Lung (tissue), 12 donors: ENCODE measurements around the gene CDC42BPG. TPM values are rescaled to one million over a fixed set of nuclear protein-coding genes. Genes with fewer than 3 reads are reported as not detected.
A peak's percentile ranks its signal among the peaks of the same experiment; 100 is the strongest.

Experiments
- ATAC-seq: fragments of 200-7000 bp; cut with Tn5 transposase; one replicate; pipeline ENCODE4 v1.9.1; 2020; ENCODE audit warnings: moderate number of reproducible peaks; ENCODE audit not compliant: insufficient read depth, low FRiP score
- DNase-seq, 3 donors: peaks; one replicate each; pipeline ENCODE4 v3.0.0-alpha.2; 2013 to 2017
- H3K27ac ChIP-seq, 2 donors: one replicate each; pipeline ENCODE4 v1.5.1; 2013; ENCODE audit warnings: mild to moderate bottlenecking in 2 of 2, moderate library complexity in 2 of 2, control low read depth in 1 of 2, inconsistent platforms in 1 of 2, low read depth in 1 of 2, low read length in 1 of 2
- H3K27me3 ChIP-seq, 3 donors: one replicate each; pipeline ENCODE4 v1.5.1; 2013; ENCODE audit warnings: low read length in 2 of 3; ENCODE audit not compliant: control insufficient read depth in 3 of 3, insufficient read depth in 3 of 3
- H3K36me3 ChIP-seq, 4 donors: one replicate each; pipeline ENCODE4 v1.5.1; 2013; ENCODE audit warnings: low read length in 4 of 4, mild to moderate bottlenecking in 1 of 4, moderate library complexity in 1 of 4; ENCODE audit not compliant: control insufficient read depth in 4 of 4, insufficient read depth in 4 of 4
- H3K4me1 ChIP-seq, 5 donors: one replicate each; pipeline ENCODE4 v1.5.1; 2013; ENCODE audit warnings: low read length in 5 of 5, mild to moderate bottlenecking in 2 of 5, moderate library complexity in 1 of 5; ENCODE audit not compliant: control insufficient read depth in 5 of 5, insufficient read depth in 5 of 5
- H3K4me3 ChIP-seq: one replicate; pipeline ENCODE4 v1.5.1; 2013; ENCODE audit warnings: mild to moderate bottlenecking, control low read depth, moderate library complexity
- H3K9ac ChIP-seq, 2 donors: one replicate each; pipeline ENCODE4 v1.5.1; 2013; ENCODE audit warnings: low read length in 2 of 2, control low read depth in 1 of 2; ENCODE audit not compliant: insufficient read depth in 1 of 2
- H3K9me3 ChIP-seq, 4 donors: one replicate each; pipeline ENCODE4 v1.5.1; 2013; ENCODE audit warnings: low read length in 3 of 4, mild to moderate bottlenecking in 1 of 4, moderate library complexity in 1 of 4; ENCODE audit not compliant: control insufficient read depth in 4 of 4, insufficient read depth in 3 of 4
- WGBS, 2 donors: extraction: QIAGEN DNeasy Blood & Tissue Kit; methylation state at CpG; one replicate each; pipeline ENCODE4 v1.1.7; 2013; 5-methylcytosine and 5-hydroxymethylcytosine counted together
- polyA plus RNA-seq, 2 donors: library from polyadenylated mRNA; stranded (reverse); fragments of 200-250 nt; gene quantifications; one replicate each; pipeline ENCODE4 v1.2.1, GENCODE V29; 2013
- total RNA-seq, 2 donors: library from RNA; depleted of rRNA in 1 of 2; stranded (reverse); fragments of >200 nt in 1 of 2; gene quantifications; one replicate each; pipeline ENCODE4 v1.2.1, GENCODE V29; 2014 to 2021
- TF ChIP-seq, protein P1 (sequence below): IDR thresholded peaks from 2 replicates; pipeline ENCODE4 v1.5.1; 2012; ENCODE audit warnings: mild to moderate bottlenecking; ENCODE audit errors: control extremely low read depth, extremely low read depth
- donor health status: control.
- donor health status: control.
- donor health status: Bipolar disorder and iron deficiency.
- donor health status: healthy.
- donor health status: DM: yes; HTN: yes; CAD: no.

CDC42BPG gene
- total and polyA plus RNA-seq, 4 donors, result 7.1 to 23.5 (median 10.6) TPM

- H3K36me3 ChIP-seq, result peaks cover 18 to 40% (median 35%) of the 10 kb centered on the region in 4 donors
- DNase-seq (peak; percentile 88 to 93 (median 90)), ATAC-seq (peak; percentile 21)
- peak overlapping the region; percentile 98 for H3K4me3 ChIP-seq
- H3K4me1 ChIP-seq, result peaks cover 4 to 26% (median 11%) of the 10 kb centered on the region in 5 donors
- TF ChIP-seq, protein P1, sequence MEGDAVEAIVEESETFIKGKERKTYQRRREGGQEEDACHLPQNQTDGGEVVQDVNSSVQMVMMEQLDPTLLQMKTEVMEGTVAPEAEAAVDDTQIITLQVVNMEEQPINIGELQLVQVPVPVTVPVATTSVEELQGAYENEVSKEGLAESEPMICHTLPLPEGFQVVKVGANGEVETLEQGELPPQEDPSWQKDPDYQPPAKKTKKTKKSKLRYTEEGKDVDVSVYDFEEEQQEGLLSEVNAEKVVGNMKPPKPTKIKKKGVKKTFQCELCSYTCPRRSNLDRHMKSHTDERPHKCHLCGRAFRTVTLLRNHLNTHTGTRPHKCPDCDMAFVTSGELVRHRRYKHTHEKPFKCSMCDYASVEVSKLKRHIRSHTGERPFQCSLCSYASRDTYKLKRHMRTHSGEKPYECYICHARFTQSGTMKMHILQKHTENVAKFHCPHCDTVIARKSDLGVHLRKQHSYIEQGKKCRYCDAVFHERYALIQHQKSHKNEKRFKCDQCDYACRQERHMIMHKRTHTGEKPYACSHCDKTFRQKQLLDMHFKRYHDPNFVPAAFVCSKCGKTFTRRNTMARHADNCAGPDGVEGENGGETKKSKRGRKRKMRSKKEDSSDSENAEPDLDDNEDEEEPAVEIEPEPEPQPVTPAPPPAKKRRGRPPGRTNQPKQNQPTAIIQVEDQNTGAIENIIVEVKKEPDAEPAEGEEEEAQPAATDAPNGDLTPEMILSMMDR, result no peak
- peak overlapping the region; percentile 100 for H3K27ac ChIP-seq
- WGBS, 2 donors, result 0% methylated on average over 51 to 98 of the region's 98 CpGs
- H3K27me3 ChIP-seq, result no peaks in the 10 kb centered on the region
- H3K9me3 ChIP-seq, result no peaks in the 10 kb centered on the region
- H3K9ac ChIP-seq, result peak overlapping the region in 1 of 2 donors; percentile 76
These were observed 66.8 kb downstream of the CDC42BPG start for GRCh38 chr11:64777449-64778222.

DNA sequence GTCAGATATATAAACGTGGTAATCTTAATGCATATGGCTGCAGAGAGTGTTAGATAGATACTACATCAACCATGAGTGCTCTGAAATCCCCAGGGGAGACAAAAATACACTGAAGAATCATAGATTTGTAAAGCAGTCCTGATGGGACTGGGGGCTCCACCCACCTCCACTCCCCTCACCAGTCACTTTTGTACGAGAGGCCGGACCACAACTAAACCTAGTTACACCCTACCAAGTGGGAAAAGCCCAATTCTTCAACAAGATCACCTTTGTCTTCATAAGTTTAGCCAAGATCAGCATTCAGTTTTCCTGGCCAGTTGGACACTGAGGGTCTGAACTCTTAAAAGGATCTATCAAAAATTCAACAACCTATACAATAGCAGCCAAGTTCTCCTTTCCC lies 67.6 kb downstream of the CDC42BPG start:
- H3K9me3 ChIP-seq, result no peaks in the 10 kb centered on the region
- H3K4me3 ChIP-seq, result peak overlapping the region; percentile 98
- ATAC-seq (no peak), DNase-seq (no peak)
- no peak overlapping the region for H3K27ac ChIP-seq
- no peaks in the 10 kb centered on the region for H3K27me3 ChIP-seq
- peaks cover 21 to 47% (median 38%) of the 10 kb centered on the region in 4 donors for H3K36me3 ChIP-seq
- H3K4me1 ChIP-seq, result peaks cover 4 to 27% (median 11%) of the 10 kb centered on the region in 5 donors
- WGBS, 2 donors, result 15 to 23% methylated on average over 3 of the region's 3 CpGs
- H3K9ac ChIP-seq, result peak overlapping the region in 1 of 2 donors; percentile 76
- TF ChIP-seq, protein P1, result no peak

GRCh38 chr11:64776425-64776824 lies 68.0 kb downstream of the CDC42BPG start:
- ATAC-seq (no peak), DNase-seq (no peak)
- Histone ChIP-seq H3K4me3 (no peak overlapping the region), H3K27ac (no peak overlapping the region), H3K4me1 (peaks cover 4 to 27% (median 11%) of the 10 kb centered on the region in 5 donors), H3K9me3 (no peaks in the 10 kb centered on the region), H3K36me3 (peaks cover 23 to 51% (median 41%) of the 10 kb centered on the region in 4 donors), H3K27me3 (no peaks in the 10 kb centered on the region), H3K9ac (peak overlapping the region in 1 of 2 donors; percentile 76)
- TF ChIP-seq, protein P1, result no peak
- 66 to 81% methylated on average over 6 of the region's 6 CpGs for WGBS, 2 donors
